ENCODE measurements around the gene ABCG8.

ABCG8 gene

GRCh38 chr2:43838560-43839267, at the start of gene ABCG8, which contains the start of gene ABCG5:
Gene ABCG8, plus strand, starts transcription at chr2:43838971. Its CDS starts 83 bp downstream, at chr2:43839054.
Gene ABCG5, minus strand, starts transcription at chr2:43838839. Its CDS starts 160 bp downstream, at chr2:43838679.
- no peak within 1 kb of the TSS for H3K27ac Mint-ChIP-seq
- no peak within 1 kb of the TSS for H3K4me3 Mint-ChIP-seq
- H3K36me3 Mint-ChIP-seq (ENCODE audit: low read depth): no peaks in the 10 kb centered on the region
- peaks cover 17% of the 10 kb centered on the region for H3K27me3 Mint-ChIP-seq (ENCODE audit: low read depth, poor library complexity)
- no peaks in the 10 kb centered on the region for H3K4me1 Mint-ChIP-seq
- TF ChIP-seq, protein P1, sequence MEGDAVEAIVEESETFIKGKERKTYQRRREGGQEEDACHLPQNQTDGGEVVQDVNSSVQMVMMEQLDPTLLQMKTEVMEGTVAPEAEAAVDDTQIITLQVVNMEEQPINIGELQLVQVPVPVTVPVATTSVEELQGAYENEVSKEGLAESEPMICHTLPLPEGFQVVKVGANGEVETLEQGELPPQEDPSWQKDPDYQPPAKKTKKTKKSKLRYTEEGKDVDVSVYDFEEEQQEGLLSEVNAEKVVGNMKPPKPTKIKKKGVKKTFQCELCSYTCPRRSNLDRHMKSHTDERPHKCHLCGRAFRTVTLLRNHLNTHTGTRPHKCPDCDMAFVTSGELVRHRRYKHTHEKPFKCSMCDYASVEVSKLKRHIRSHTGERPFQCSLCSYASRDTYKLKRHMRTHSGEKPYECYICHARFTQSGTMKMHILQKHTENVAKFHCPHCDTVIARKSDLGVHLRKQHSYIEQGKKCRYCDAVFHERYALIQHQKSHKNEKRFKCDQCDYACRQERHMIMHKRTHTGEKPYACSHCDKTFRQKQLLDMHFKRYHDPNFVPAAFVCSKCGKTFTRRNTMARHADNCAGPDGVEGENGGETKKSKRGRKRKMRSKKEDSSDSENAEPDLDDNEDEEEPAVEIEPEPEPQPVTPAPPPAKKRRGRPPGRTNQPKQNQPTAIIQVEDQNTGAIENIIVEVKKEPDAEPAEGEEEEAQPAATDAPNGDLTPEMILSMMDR (IDR thresholded peaks at IDR 0.05): no peak
- DNase-seq: no peak
- H3K9me3 Mint-ChIP-seq: peaks cover 3% of the 10 kb centered on the region

GRCh38 chr2:43790147-43790546, 48.6 kb upstream of the ABCG8 start:
- DNase-seq: no peak
- TF ChIP-seq, protein P1 (IDR thresholded peaks at IDR 0.05): no peak
- Mint-ChIP-seq H3K27ac (no peak overlapping the region), H3K9me3 (no peaks in the 10 kb centered on the region), H3K36me3 (ENCODE audit: low read depth) (peaks cover 48% of the 10 kb centered on the region), H3K4me1 (no peaks in the 10 kb centered on the region), H3K4me3 (no peak overlapping the region), H3K27me3 (ENCODE audit: low read depth, poor library complexity) (no peaks in the 10 kb centered on the region)

- peaks cover 51% of the 10 kb centered on the region for H3K36me3 Mint-ChIP-seq (ENCODE audit: low read depth)
- no peak for DNase-seq
- H3K4me3 Mint-ChIP-seq: no peak overlapping the region
- peak overlapping the region; percentile 85 for H3K27ac Mint-ChIP-seq
- TF ChIP-seq, protein P1 (IDR thresholded peaks at IDR 0.05): no peak
- H3K4me1 Mint-ChIP-seq: no peaks in the 10 kb centered on the region
- H3K27me3 Mint-ChIP-seq (ENCODE audit: low read depth, poor library complexity): no peaks in the 10 kb centered on the region
- H3K9me3 Mint-ChIP-seq: no peaks in the 10 kb centered on the region
Observed at GRCh38 chr2:43791035-43791765, 47.6 kb upstream of the ABCG8 start.

GRCh38 chr2:43792653-43793052, 46.1 kb upstream of the ABCG8 start:
- no peaks in the 10 kb centered on the region for H3K4me1 Mint-ChIP-seq

DNA sequence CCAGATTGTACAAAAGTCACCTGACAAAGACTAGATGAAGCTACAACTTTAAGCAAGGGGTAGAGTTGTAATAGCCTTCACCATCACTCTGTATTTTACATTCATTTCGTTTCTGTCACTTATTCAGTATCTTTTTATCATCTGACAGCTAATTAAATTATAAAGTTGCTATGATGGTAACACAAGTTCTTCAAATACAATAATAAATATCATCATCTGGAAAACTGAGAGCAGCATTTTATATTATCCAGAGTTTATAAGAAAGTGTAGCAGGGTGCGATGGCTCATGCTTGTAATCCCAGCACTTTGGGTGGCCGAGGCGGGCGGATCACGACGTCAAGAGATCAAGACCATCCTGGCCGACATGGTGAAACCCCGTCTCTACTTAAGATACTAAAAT, 43.8 kb upstream of the ABCG8 start:
- H3K4me1 Mint-ChIP-seq: no peaks in the 10 kb centered on the region
- DNase-seq: no peak
- H3K27ac Mint-ChIP-seq: no peak overlapping the region
- no peaks in the 10 kb centered on the region for H3K27me3 Mint-ChIP-seq (ENCODE audit: low read depth, poor library complexity)
- no peaks in the 10 kb centered on the region for H3K9me3 Mint-ChIP-seq
- H3K4me3 Mint-ChIP-seq: no peak overlapping the region
- peaks cover 45% of the 10 kb centered on the region for H3K36me3 Mint-ChIP-seq (ENCODE audit: low read depth)
- TF ChIP-seq, protein P1 (IDR thresholded peaks at IDR 0.05): no peak

More at GRCh38 chr2:43792653-43793052, 46.1 kb upstream of the ABCG8 start:
- peaks cover 51% of the 10 kb centered on the region for H3K36me3 Mint-ChIP-seq (ENCODE audit: low read depth)
- no peak overlapping the region for H3K4me3 Mint-ChIP-seq
- no peak for DNase-seq
- TF ChIP-seq, protein P1 (IDR thresholded peaks at IDR 0.05): no peak
- no peaks in the 10 kb centered on the region for H3K9me3 Mint-ChIP-seq
- H3K27ac Mint-ChIP-seq: no peak overlapping the region
- H3K27me3 Mint-ChIP-seq (ENCODE audit: low read depth, poor library complexity): no peaks in the 10 kb centered on the region

Data from nephron progenitor cell (in vitro differentiated cells).